Measurements from ENCODE around the gene RBL2. TPM values are rescaled to one million over a fixed set of nuclear protein-coding genes. Genes with fewer than 3 reads are reported as not detected.
"Not testable (repeated sequence)": the region's sequence is repeated elsewhere in the genome, so short reads cannot be mapped to it uniquely, and the experiment has no call there.

Gene RBL2
- total RNA-seq (10 to 100 TPM; 82.9 to 86.4 TPM), polyA plus RNA-seq (247 TPM)

GRCh38 chr16:53434377-53435065, at the start of gene RBL2:
TSS of gene RBL2 (plus strand) at chr16:53434471. CDS start at chr16:53434557, 86 bp downstream.
- CTCF ChIA-PET: interaction anchor here (1.2 to 3.9 kb wide), 6 partner anchors 11 to 75 kb away, joined by 3 to 29 read pairs (median 8); no protein-coding TSS in a partner anchor
- Mint-ChIP-seq H3K36me3 (peaks cover 5 to 28% (median 10%) of the 10 kb centered on the region in 3 donors), H3K27me3 (no peaks in the 10 kb centered on the region), H3K9me3 (peaks cover 0 to 4% (median 0%) of the 10 kb centered on the region in 5 donors), H3K27ac (peak within 1 kb of the TSS; percentile 95 to 99 (median 98)), H3K4me1 (peaks cover 41 to 50% (median 49%) of the 10 kb centered on the region in 3 donors), H3K4me3 (peak within 1 kb of the TSS; percentile 95 to 99 (median 96))
- Histone ChIP-seq H3K9me3 (ENCODE audit: low read length) (no peaks in the 10 kb centered on the region), H3K4me1 (ENCODE audit: insufficient read depth, low read length) (peaks cover 38% of the 10 kb centered on the region), H3K4me3 (ENCODE audit: low read length) (peak within 1 kb of the TSS; percentile 98), H3K27me3 (ENCODE audit: insufficient read depth, low read length, poor library complexity, severe bottlenecking) (no peaks in the 10 kb centered on the region), H3K27ac (ENCODE audit: low read depth, low read length) (peak within 1 kb of the TSS; percentile 97), H3K36me3 (ENCODE audit: insufficient read depth, low read length) (no peaks in the 10 kb centered on the region)
- POLR2A ChIA-PET: interaction anchor here (0.6 to 4.5 kb wide), 13 partner anchors 10 to 379 kb away, joined by 3 to 76 read pairs (median 3); partner anchors contain the start of genes AKTIP and CHD9
- peak; percentile 71 to 87 (median 84) for DNase-seq

DNA sequence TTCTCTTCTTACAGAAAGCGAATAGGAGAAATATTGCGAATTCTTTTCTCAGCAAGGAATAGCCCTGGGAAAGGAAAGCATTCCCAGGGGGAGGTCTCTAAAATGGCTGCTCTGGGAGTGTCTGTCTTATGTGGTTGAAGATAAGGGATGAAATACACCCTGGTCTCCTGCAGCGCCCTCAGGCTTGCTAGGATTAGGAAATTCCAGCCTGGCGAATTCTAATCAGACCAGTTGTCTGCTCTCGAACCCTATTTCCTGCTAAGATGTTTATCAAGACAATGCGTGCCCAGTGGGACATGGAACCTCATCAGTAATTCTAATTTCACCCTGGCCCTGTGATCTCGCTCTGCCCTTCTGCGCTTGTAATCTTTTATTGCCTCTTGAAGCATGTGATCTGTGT, 49.7 kb upstream of the RBL2 start:
- H3K27ac ChIP-seq (ENCODE audit: low read depth, low read length); DNase-seq; H3K4me3 Mint-ChIP-seq; H3K9me3 ChIP-seq (ENCODE audit: low read length); POLR2A ChIA-PET; H3K27me3 Mint-ChIP-seq; H3K4me1 ChIP-seq (ENCODE audit: insufficient read depth, low read length); H3K4me3 ChIP-seq (ENCODE audit: low read length); H3K4me1 Mint-ChIP-seq; H3K36me3 ChIP-seq (ENCODE audit: insufficient read depth, low read length); H3K27me3 ChIP-seq (ENCODE audit: insufficient read depth, low read length, poor library complexity, severe bottlenecking); H3K27ac Mint-ChIP-seq; CTCF ChIA-PET: not testable (repeated sequence)
- Mint-ChIP-seq H3K36me3 (peaks cover 14 to 45% (median 17%) of the 10 kb centered on the region in 3 donors), H3K9me3 (peaks cover 18 to 27% (median 23%) of the 10 kb centered on the region in 5 donors)

GRCh38 chr16:53404959-53405358, 29.3 kb upstream of the RBL2 start:
- no peaks in the 10 kb centered on the region for H3K36me3 Mint-ChIP-seq
- CTCF ChIA-PET: no interaction called here
- no peak for DNase-seq
- H3K27me3 Mint-ChIP-seq: no peaks in the 10 kb centered on the region
- POLR2A ChIA-PET: no interaction called here
- Histone ChIP-seq H3K9me3 (ENCODE audit: low read length) (no peaks in the 10 kb centered on the region), H3K4me3 (ENCODE audit: low read length) (no peak overlapping the region), H3K36me3 (ENCODE audit: insufficient read depth, low read length) (no peaks in the 10 kb centered on the region), H3K4me1 (ENCODE audit: insufficient read depth, low read length) (no peaks in the 10 kb centered on the region), H3K27ac (ENCODE audit: low read depth, low read length) (no peak overlapping the region), H3K27me3 (ENCODE audit: insufficient read depth, low read length, poor library complexity, severe bottlenecking) (no peaks in the 10 kb centered on the region)
- H3K4me3 Mint-ChIP-seq: no peak overlapping the region
- no peaks in the 10 kb centered on the region for H3K4me1 Mint-ChIP-seq
- no peaks in the 10 kb centered on the region for H3K9me3 Mint-ChIP-seq
- no peak overlapping the region for H3K27ac Mint-ChIP-seq

GRCh38 chr16:53412549-53412948, 21.7 kb upstream of the RBL2 start:
- Histone ChIP-seq H3K36me3 (ENCODE audit: insufficient read depth, low read length) (no peaks in the 10 kb centered on the region), H3K27me3 (ENCODE audit: insufficient read depth, low read length, poor library complexity, severe bottlenecking) (no peaks in the 10 kb centered on the region), H3K9me3 (ENCODE audit: low read length) (no peaks in the 10 kb centered on the region), H3K4me1 (ENCODE audit: insufficient read depth, low read length) (no peaks in the 10 kb centered on the region), H3K4me3 (ENCODE audit: low read length) (no peak overlapping the region), H3K27ac (ENCODE audit: low read depth, low read length) (no peak overlapping the region)
- no peak for DNase-seq
- H3K27me3 Mint-ChIP-seq: no peaks in the 10 kb centered on the region
- H3K36me3 Mint-ChIP-seq: peaks cover 0 to 11% (median 0%) of the 10 kb centered on the region in 3 donors
- no peak overlapping the region for H3K4me3 Mint-ChIP-seq
- ChIA-PET POLR2A (no interaction called here), CTCF (no interaction called here)
- H3K9me3 Mint-ChIP-seq: peaks cover 0 to 3% (median 0%) of the 10 kb centered on the region in 5 donors
- H3K27ac Mint-ChIP-seq: no peak overlapping the region
- peaks cover 0 to 1% (median 0%) of the 10 kb centered on the region in 3 donors for H3K4me1 Mint-ChIP-seq

DNA sequence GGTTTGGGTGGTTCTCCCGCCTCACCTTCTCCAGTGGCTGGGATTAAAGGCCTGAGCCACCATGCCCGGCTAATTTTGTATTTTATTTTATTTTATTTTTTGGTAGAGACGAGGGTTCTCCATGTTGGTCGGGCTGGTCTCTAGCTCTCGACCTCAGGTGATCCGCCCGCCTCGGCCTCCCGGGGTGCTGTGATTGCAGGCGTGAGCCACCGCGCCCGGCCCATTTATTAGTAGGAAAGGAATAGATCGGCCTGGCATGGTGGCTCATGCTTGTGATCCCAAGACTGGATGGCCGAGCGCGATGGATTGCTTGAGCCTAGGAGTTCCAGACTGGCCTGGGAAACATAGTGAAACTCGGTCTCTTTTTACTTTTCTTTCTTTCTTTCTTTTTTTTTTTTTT, 20.4 kb upstream of the RBL2 start:
- no peaks in the 10 kb centered on the region for H3K27me3 ChIP-seq (ENCODE audit: insufficient read depth, low read length, poor library complexity, severe bottlenecking)
- Mint-ChIP-seq H3K9me3 (peaks cover 0 to 3% (median 0%) of the 10 kb centered on the region in 5 donors), H3K27me3 (no peaks in the 10 kb centered on the region), H3K36me3 (peaks cover 0 to 15% (median 0%) of the 10 kb centered on the region in 3 donors), H3K4me1 (peaks cover 0 to 1% (median 0%) of the 10 kb centered on the region in 3 donors), H3K27ac (peak overlapping the region in 1 of 8 donors; percentile 81), H3K4me3 (no peak overlapping the region)
- POLR2A ChIA-PET: interaction anchor here (0.7 kb wide), 1 partner anchor 440 kb away, joined by 9 read pairs; no protein-coding TSS in a partner anchor
- H3K4me1 ChIP-seq (ENCODE audit: insufficient read depth, low read length): no peaks in the 10 kb centered on the region
- H3K4me3 ChIP-seq (ENCODE audit: low read length): no peak overlapping the region
- no peak for DNase-seq
- CTCF ChIA-PET: no interaction called here
- H3K9me3 ChIP-seq (ENCODE audit: low read length): no peaks in the 10 kb centered on the region
- H3K36me3 ChIP-seq (ENCODE audit: insufficient read depth, low read length): no peaks in the 10 kb centered on the region
- H3K27ac ChIP-seq (ENCODE audit: low read depth, low read length): no peak overlapping the region

DNA sequence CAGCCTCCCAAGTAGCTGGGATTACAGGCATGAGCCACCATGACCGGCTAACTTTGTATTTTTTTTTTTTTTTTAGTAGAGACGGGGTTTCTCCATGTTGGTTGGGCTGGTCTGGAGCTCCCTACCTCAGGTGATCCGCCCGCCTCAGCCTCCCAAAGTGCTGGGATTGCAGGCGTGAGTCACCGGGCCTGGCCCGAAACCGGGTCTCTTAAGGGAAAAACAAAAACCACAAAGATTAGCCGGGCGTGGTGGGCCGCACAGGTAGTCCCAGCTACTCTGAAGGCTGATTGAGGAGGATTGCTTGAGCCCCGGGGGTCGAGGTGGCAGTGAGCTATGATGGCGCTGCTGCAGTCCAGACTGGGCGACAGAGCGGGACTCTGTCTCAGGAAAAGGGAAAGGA, 19.9 kb upstream of the RBL2 start:
- H3K36me3 ChIP-seq (ENCODE audit: insufficient read depth, low read length): no peaks in the 10 kb centered on the region
- ChIA-PET POLR2A (interaction anchor here (0.7 kb wide), 1 partner anchor 440 kb away, joined by 9 read pairs; no protein-coding TSS in a partner anchor), CTCF (no interaction called here)
- DNase-seq: no peak
- H3K9me3 ChIP-seq (ENCODE audit: low read length): no peaks in the 10 kb centered on the region
- no peaks in the 10 kb centered on the region for H3K27me3 ChIP-seq (ENCODE audit: insufficient read depth, low read length, poor library complexity, severe bottlenecking)
- peaks cover 0 to 15% (median 0%) of the 10 kb centered on the region in 3 donors for H3K36me3 Mint-ChIP-seq
- no peak overlapping the region for H3K4me3 Mint-ChIP-seq
- H3K9me3 Mint-ChIP-seq: peaks cover 0 to 3% (median 0%) of the 10 kb centered on the region in 5 donors
- H3K27ac ChIP-seq (ENCODE audit: low read depth, low read length): no peak overlapping the region
- H3K4me1 ChIP-seq (ENCODE audit: insufficient read depth, low read length): no peaks in the 10 kb centered on the region
- H3K4me3 ChIP-seq (ENCODE audit: low read length): no peak overlapping the region
- H3K27ac Mint-ChIP-seq: no peak overlapping the region
- peaks cover 0 to 1% (median 0%) of the 10 kb centered on the region in 3 donors for H3K4me1 Mint-ChIP-seq
- no peaks in the 10 kb centered on the region for H3K27me3 Mint-ChIP-seq

GRCh38 chr16:53415504-53415903, 18.8 kb upstream of the RBL2 start:
- Mint-ChIP-seq H3K4me3 (no peak overlapping the region), H3K9me3 (peaks cover 0 to 3% (median 0%) of the 10 kb centered on the region in 5 donors), H3K4me1 (peaks cover 0 to 1% (median 0%) of the 10 kb centered on the region in 3 donors), H3K36me3 (peaks cover 0 to 15% (median 0%) of the 10 kb centered on the region in 3 donors), H3K27ac (no peak overlapping the region), H3K27me3 (no peaks in the 10 kb centered on the region)
- ChIA-PET POLR2A (no interaction called here), CTCF (interaction anchor here (0.8 to 0.9 kb wide), 2 partner anchors 19 to 118 kb away, joined by 3 read pairs; partner anchors contain the start of gene RBL2)
- Histone ChIP-seq H3K4me3 (ENCODE audit: low read length) (no peak overlapping the region), H3K9me3 (ENCODE audit: low read length) (no peaks in the 10 kb centered on the region), H3K36me3 (ENCODE audit: insufficient read depth, low read length) (no peaks in the 10 kb centered on the region), H3K27ac (ENCODE audit: low read depth, low read length) (no peak overlapping the region), H3K4me1 (ENCODE audit: insufficient read depth, low read length) (no peaks in the 10 kb centered on the region), H3K27me3 (ENCODE audit: insufficient read depth, low read length, poor library complexity, severe bottlenecking) (no peaks in the 10 kb centered on the region)
- no peak for DNase-seq

GRCh38 chr16:53417011-53417410, 17.3 kb upstream of the RBL2 start:
- Histone ChIP-seq H3K9me3 (ENCODE audit: low read length) (no peaks in the 10 kb centered on the region), H3K4me3 (ENCODE audit: low read length) (no peak overlapping the region), H3K36me3 (ENCODE audit: insufficient read depth, low read length) (no peaks in the 10 kb centered on the region), H3K27me3 (ENCODE audit: insufficient read depth, low read length, poor library complexity, severe bottlenecking) (no peaks in the 10 kb centered on the region), H3K27ac (ENCODE audit: low read depth, low read length) (no peak overlapping the region), H3K4me1 (ENCODE audit: insufficient read depth, low read length) (no peaks in the 10 kb centered on the region)
- H3K36me3 Mint-ChIP-seq: peaks cover 0 to 8% (median 0%) of the 10 kb centered on the region in 3 donors
- ChIA-PET POLR2A (no interaction called here), CTCF (no interaction called here)
- H3K9me3 Mint-ChIP-seq: no peaks in the 10 kb centered on the region
- no peak for DNase-seq
- peaks cover 0 to 1% (median 0%) of the 10 kb centered on the region in 3 donors for H3K4me1 Mint-ChIP-seq
- H3K27ac Mint-ChIP-seq: peak overlapping the region in 1 of 8 donors; percentile 39
- no peaks in the 10 kb centered on the region for H3K27me3 Mint-ChIP-seq
- H3K4me3 Mint-ChIP-seq: no peak overlapping the region
